Measurements from ENCODE around the gene MIPEP. TPM values are rescaled to one million over a fixed set of nuclear protein-coding genes. Genes with fewer than 3 reads are reported as not detected.
A peak's percentile ranks its signal among the peaks of the same experiment; 100 is the strongest.

Gene MIPEP
- total and polyA plus RNA-seq, 11 donors = 21.5 to 88.1 (median 42.1) TPM

GRCh38 chr13:23868521-23868920, 20.7 kb downstream of the MIPEP start:
- ATAC-seq = no peak
- H3K9me3 ChIP-seq = no peaks in the 10 kb centered on the region
- 76 to 85% (median 83%) methylated on average over 5 of the region's 5 CpGs for WGBS, 4 donors

GRCh38 chr13:23867027-23867491, 22.1 kb downstream of the MIPEP start:
- Histone ChIP-seq H3K9me3 (no peaks in the 10 kb centered on the region), H3K36me3 (peaks cover 0 to 17% (median 10%) of the 10 kb centered on the region in 9 donors), H3K27ac (no peak overlapping the region), H3K27me3 (no peaks in the 10 kb centered on the region), H3K4me1 (peaks cover 0 to 8% (median 0%) of the 10 kb centered on the region in 12 donors), H3K4me3 (no peak overlapping the region)
- DNase-seq (no peak), ATAC-seq (no peak)
- TF ChIP-seq, protein P1, sequence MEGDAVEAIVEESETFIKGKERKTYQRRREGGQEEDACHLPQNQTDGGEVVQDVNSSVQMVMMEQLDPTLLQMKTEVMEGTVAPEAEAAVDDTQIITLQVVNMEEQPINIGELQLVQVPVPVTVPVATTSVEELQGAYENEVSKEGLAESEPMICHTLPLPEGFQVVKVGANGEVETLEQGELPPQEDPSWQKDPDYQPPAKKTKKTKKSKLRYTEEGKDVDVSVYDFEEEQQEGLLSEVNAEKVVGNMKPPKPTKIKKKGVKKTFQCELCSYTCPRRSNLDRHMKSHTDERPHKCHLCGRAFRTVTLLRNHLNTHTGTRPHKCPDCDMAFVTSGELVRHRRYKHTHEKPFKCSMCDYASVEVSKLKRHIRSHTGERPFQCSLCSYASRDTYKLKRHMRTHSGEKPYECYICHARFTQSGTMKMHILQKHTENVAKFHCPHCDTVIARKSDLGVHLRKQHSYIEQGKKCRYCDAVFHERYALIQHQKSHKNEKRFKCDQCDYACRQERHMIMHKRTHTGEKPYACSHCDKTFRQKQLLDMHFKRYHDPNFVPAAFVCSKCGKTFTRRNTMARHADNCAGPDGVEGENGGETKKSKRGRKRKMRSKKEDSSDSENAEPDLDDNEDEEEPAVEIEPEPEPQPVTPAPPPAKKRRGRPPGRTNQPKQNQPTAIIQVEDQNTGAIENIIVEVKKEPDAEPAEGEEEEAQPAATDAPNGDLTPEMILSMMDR (IDR thresholded peaks at IDR 0.05) = no peak
- no peak for TF ChIP-seq POLR2A (IDR thresholded peaks at IDR 0.05)
- intact Hi-C loops (cut with DNase I) = loop anchor here in 3 of 10 donors (5.0 to 10.0 kb wide), 3 partner anchors 150 to 295 kb away; partner anchors contain the start of gene TNFRSF19 (in 1 of the 3)
- 84 to 88% (median 86%) methylated on average over 8 of the region's 8 CpGs for WGBS, 4 donors

More at GRCh38 chr13:23868521-23868920, 20.7 kb downstream of the MIPEP start:
- no peak for TF ChIP-seq POLR2A (IDR thresholded peaks at IDR 0.05)
- TF ChIP-seq, protein P1 (IDR thresholded peaks at IDR 0.05) = no peak
- intact Hi-C loops (cut with DNase I) = loop anchor here in 3 of 10 donors (5.0 to 10.0 kb wide), 3 partner anchors 151 to 296 kb away; partner anchors contain the start of gene TNFRSF19 (in 1 of the 3)
- Histone ChIP-seq H3K4me3 (no peak overlapping the region), H3K27me3 (no peaks in the 10 kb centered on the region), H3K4me1 (peaks cover 0 to 8% (median 0%) of the 10 kb centered on the region in 12 donors), H3K27ac (no peak overlapping the region), H3K36me3 (peaks cover 0 to 23% (median 10%) of the 10 kb centered on the region in 9 donors)
- DNase-seq = no peak

- Histone ChIP-seq H3K4me1 (peaks cover 0 to 7% (median 0%) of the 10 kb centered on the region in 12 donors), H3K27me3 (no peaks in the 10 kb centered on the region), H3K4me3 (no peak overlapping the region), H3K36me3 (peaks cover 0 to 23% (median 14%) of the 10 kb centered on the region in 9 donors), H3K9me3 (no peaks in the 10 kb centered on the region), H3K27ac (no peak overlapping the region)
- no peak for DNase-seq
- 86 to 88% (median 86%) methylated on average over 9 of the region's 9 CpGs for WGBS, 4 donors
- ATAC-seq = peak in 1 of 4 donors; percentile 20
- TF ChIP-seq POLR2A (IDR thresholded peaks at IDR 0.05) = no peak
- TF ChIP-seq, protein P1 (IDR thresholded peaks at IDR 0.05) = no peak
- intact Hi-C loops (cut with DNase I) = loop anchor here in 3 of 10 donors (5.0 to 10.0 kb wide), 3 partner anchors 149 to 294 kb away; partner anchors contain the start of gene TNFRSF19 (in 1 of the 3)
Observed at GRCh38 chr13:23866420-23867026, 22.7 kb downstream of the MIPEP start.

DNA sequence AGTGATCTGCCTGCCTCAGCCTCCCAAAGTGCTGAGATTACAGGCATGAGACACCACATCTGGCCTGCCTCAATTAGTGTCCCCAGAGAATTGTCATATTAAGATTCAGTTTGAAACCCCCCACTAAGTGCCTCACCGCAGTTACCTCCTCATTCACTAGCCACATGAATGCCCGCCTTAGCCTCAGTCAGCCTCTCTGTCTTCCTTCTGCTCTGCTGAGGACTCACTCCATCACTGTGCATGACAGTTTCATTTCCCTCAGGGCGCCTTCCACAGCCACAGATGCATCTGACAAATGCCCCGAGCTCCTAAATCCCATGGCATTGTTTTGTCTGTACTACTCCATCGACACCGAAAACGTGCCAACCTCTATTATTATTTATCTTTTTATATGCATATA, 23.3 kb downstream of the MIPEP start:
- peaks cover 0 to 3% (median 0%) of the 10 kb centered on the region in 12 donors for H3K4me1 ChIP-seq
- ATAC-seq (no peak), DNase-seq (no peak)
- H3K36me3 ChIP-seq = peaks cover 0 to 29% (median 14%) of the 10 kb centered on the region in 9 donors
- no peaks in the 10 kb centered on the region for H3K27me3 ChIP-seq
- 94 to 97% (median 95%) methylated on average over 7 of the region's 7 CpGs for whole genome bisulfite sequencing, 4 donors
- TF ChIP-seq POLR2A (IDR thresholded peaks at IDR 0.05) = no peak
- TF ChIP-seq, protein P1 (IDR thresholded peaks at IDR 0.05) = no peak
- no peak overlapping the region for H3K4me3 ChIP-seq
- intact Hi-C loops (cut with DNase I) = loop anchor here in 3 of 10 donors (5.0 to 10.0 kb wide), 3 partner anchors 149 to 294 kb away; partner anchors contain the start of gene TNFRSF19 (in 1 of the 3)
- no peaks in the 10 kb centered on the region for H3K9me3 ChIP-seq
- H3K27ac ChIP-seq = no peak overlapping the region
